Measurements from ENCODE around the gene RIC3.

DNA sequence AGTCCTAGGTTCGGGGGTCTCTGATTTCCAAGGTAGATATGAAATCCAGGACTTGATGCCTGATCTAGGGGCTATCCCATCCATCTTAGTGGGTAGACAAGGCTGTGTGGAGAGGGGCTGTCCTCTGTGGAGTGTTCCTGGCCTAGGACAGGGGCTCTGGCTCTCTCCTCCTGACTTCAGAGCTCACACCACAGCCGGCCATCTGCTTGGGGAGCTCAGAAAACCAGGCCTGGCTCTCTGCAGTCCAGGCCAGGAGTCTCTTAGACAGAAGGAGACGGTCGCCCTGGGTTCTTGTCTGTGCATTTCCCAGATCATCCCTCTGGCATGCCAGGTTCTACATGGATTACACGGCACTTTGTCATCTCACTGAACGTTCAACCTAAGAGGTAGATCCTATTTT is 69.9 kb downstream of the RIC3 start:
- TF ChIP-seq, protein P1, sequence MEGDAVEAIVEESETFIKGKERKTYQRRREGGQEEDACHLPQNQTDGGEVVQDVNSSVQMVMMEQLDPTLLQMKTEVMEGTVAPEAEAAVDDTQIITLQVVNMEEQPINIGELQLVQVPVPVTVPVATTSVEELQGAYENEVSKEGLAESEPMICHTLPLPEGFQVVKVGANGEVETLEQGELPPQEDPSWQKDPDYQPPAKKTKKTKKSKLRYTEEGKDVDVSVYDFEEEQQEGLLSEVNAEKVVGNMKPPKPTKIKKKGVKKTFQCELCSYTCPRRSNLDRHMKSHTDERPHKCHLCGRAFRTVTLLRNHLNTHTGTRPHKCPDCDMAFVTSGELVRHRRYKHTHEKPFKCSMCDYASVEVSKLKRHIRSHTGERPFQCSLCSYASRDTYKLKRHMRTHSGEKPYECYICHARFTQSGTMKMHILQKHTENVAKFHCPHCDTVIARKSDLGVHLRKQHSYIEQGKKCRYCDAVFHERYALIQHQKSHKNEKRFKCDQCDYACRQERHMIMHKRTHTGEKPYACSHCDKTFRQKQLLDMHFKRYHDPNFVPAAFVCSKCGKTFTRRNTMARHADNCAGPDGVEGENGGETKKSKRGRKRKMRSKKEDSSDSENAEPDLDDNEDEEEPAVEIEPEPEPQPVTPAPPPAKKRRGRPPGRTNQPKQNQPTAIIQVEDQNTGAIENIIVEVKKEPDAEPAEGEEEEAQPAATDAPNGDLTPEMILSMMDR (IDR thresholded peaks at IDR 0.05 in 8 of 11, conservative IDR thresholded peaks at IDR 0.05 in 3 of 11) = no peak
- no peak for TF ChIP-seq POLR2AphosphoS5 (IDR thresholded peaks at IDR 0.05)
